SKM-1 treated with dmso at 0.1 percent for 144 hours (cell line): ENCODE data around the gene RELB.

Source experiments
- DNase-seq: peaks from one replicate; lab custom pipeline; 2025; ENCODE audit not compliant: unreplicated experiment; lab: John Stamatoyannopoulos, UW

RELB gene

DNA sequence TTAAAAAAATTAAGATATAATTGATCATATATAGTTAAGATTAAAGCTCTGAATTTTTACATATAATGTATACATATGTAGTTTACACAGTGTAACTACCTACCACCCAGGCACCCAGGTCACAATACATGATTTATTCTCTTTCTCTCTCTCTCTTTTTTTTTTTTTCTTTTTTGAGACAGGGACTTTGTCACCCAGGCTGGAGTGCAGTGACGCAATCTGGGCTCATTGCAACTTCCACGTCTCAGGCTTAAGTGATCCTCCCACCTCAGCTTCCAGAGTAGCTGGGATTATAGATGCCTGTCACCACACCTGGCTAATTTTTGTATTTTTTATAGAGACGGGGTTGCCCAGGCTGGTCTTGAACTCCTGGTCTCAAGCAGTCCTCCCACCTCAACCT lies 18.8 kb downstream of the RELB start:
- no peak for DNase-seq

GRCh38 chr19:45021971-45022370 lies 20.7 kb downstream of the RELB start:
- DNase-seq = no peak

DNA sequence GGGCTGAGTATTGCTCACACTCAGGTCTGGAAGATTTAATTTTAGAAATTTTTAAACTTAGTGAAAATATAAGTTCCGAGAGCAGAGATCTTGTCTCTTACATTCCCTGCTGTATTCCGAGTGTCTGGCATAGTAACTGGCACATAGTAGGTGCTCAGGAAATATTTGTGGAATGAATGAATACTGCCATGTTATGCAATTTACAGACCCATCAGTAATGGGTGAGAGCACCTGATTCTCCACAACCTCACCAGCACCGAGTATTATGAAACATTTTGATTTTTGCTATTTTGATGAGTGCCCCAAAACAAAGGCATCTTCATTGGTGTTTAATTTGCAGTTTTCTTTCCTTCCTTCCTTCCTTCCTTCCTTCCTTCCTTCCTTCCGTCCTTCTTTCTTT lies 21.8 kb downstream of the RELB start:
- DNase-seq = no peak

- no peak for DNase-seq
Observed at GRCh38 chr19:45025264-45025663, 24.0 kb downstream of the RELB start.

- no peak for DNase-seq
Observed at GRCh38 chr19:45027371-45027770, 26.1 kb downstream of the RELB start.

- no peak for DNase-seq
Observed at GRCh38 chr19:45030825-45031224, 29.6 kb downstream of the RELB start.

- no peak for DNase-seq
Observed at GRCh38 chr19:45032421-45032820, 31.2 kb downstream of the RELB start.

- no peak for DNase-seq
Observed at GRCh38 chr19:45035755-45036154, 34.5 kb downstream of the RELB start.

- DNase-seq = no peak
Observed at GRCh38 chr19:45037393-45038169, 36.3 kb downstream of the RELB start.

- DNase-seq = peak; percentile 45
Observed at GRCh38 chr19:45038931-45039893, 37.9 kb downstream of the RELB start, which contains the start of gene CLASRP. CLASRP (plus strand) TSS chr19:45039045; CDS start chr19:45040213, 1,168 bp downstream.

DNA sequence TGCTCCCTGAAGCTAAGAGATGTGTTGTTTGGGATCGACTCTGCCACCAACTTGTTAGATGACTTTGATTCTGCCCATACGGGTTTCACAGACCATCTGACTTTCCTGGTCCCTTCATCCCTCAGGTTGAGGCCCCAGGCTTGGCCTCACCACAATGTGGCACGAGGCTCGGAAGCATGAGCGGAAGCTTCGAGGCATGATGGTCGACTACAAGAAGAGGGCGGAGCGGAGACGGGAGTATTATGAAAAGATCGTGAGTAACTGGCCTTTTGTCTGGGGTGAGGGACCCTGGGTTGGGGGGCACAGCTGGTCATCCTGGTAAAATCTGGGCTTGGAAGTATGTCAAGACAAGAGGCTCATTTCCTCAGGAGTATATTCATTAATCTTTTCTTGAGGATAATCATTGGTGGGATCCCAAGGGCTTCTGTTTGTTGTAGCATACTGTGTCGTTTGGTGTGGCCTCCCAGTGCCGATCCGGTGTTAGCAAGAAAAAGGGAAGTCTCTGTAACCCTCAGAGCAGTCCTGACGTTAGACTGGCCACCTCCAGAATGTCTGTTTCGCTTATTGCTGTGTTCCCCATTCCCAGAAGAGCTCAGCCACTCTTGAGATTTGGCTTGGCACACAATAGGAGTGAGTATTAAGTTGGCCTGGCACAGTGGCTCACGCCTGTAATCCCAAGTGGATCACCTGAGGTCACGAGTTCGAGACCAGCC lies 39.0 kb downstream of the RELB start:
- no peak for DNase-seq

- DNase-seq = no peak
Observed at GRCh38 chr19:45041125-45041524, 39.9 kb downstream of the RELB start.

- no peak for DNase-seq
Observed at GRCh38 chr19:45045671-45046353, 44.5 kb downstream of the RELB start.

DNA sequence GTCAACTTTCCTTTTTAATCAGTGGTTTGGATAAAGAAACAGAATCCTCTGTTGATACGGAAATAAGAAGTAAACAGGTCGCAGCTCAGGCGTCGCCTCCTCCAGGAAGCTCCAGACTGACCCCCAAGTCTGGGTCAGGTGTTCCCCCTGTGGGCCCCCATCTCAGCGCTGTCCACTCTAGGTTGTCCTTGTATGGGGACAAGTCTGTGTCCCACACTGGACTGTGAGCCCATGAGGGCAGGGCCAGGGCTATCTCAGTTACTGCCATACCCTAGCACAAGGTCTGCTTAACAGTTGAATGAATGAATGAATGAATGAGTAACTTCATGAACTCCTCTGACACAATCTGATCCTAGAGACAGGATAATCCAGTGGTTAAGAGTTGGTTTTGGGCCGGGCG lies 45.1 kb downstream of the RELB start:
- DNase-seq = no peak

GRCh38 chr19:45047188-45047797 lies 46.0 kb downstream of the RELB start:
- DNase-seq = peak; percentile 20

DNA sequence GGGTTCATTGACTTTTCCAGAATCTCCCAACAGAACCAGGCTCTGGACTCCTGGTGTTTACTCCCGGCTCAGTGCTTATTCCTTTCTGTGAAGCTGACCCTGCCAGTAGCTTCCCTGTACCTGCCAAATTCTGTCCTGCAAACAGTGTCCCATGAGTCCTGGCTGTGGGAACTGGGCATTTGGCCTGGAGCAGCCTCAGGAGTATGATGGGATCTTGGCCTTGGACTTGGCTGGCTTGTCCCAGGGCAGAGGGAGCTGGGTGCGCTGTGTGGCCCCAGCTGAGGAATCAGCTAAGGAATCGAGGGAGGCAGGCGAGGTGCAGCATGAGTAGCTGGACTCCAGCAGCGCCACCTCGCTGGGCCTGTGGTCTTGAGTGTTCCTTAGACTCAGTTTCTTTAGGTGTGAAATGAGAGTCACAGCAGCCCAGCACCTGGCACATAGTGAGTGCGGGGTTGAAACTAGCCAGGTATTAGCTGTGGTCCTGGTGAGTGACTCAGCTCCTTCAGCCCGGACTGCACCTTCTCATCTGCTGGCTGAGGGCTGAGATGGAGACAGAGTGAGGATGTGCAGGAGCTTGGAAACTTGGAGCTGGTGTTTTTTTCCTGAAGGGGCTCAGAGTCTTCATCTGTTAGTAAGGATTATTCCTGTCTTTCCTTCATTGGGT lies 47.9 kb downstream of the RELB start:
- DNase-seq = no peak

GRCh38 chr19:45050036-45050435 lies 48.8 kb downstream of the RELB start:
- DNase-seq = no peak

DNA sequence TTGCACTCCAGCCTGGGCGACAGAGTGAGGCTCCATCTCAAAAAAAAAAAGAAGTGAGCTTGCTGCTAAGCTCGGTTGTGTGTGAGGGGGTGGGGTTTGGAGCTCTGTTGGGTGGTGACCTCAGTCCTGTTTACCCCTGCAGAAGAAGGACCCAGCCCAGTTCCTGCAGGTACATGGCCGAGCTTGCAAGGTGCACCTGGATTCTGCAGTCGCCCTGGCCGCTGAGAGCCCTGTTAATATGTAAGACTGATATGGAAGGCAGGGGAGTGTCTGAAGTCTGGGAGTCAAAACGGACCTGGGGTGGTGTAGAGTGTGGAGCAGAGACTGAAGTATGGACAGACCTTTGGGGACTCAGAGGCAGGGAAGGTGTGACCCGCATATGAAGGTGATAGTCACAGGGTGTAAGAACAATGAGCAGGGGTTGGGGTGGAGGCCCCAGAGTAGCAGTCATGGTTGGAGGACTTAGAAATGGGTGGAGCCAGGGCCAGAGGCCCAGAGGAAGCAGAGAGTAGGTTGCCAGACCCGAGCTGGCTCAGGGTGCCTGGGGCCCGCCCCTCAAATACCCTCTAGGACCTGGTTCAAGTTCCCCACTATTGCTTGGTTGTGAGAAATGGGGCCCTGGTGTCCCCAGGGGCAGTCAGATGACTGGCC lies 50.8 kb downstream of the RELB start:
- DNase-seq = no peak

DNA sequence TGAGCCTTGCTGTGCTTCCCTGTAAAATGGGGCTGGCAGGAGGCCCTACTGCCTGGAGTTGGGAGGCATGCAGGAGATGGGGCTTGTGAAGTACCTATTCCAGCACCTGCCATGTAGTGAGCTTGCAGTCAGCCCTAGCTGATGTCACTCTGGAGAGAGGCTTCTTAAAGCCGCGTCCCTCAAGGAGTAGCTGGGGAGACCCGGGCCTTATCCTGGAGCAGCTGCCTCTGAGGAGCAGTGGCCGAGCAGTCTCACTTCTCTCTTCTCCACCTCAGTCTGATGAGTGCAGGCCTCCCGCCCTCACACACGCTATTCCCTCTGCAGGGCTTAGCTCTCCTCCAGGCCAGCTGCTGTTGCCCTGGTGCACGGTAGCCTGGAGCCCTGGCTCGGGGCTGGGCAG lies 55.6 kb downstream of the RELB start:
- no peak for DNase-seq
